Measurements from ENCODE around the gene RAN. TPM values are rescaled to one million over a fixed set of nuclear protein-coding genes. Genes with fewer than 3 reads are reported as not detected.

RAN gene
- total RNA-seq, 1 donor from 2014 or later = 300 TPM

DNA sequence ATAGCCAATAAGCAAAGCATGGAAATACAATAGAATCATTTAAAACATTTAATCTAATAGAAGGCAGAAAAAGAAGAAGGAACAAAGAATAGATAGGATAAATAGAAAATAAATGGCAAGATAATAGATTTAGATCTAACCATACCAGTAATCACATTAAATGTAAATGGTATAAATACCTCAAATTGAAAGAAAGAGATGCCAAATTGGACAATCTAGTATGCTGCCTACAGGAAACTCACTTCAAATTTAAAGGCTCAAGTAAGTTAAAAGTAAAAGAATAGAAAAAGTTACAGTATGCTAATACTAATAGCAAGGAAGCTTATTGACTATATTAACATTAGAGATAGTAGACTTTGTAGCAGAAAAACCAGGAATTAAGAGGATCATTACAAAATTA, 40.1 kb downstream of the RAN start:
- no peaks in the 10 kb centered on the region for H3K36me3 ChIP-seq
- H3K4me1 ChIP-seq = peaks cover 6% of the 10 kb centered on the region
- H3K9me3 ChIP-seq = peaks cover 7% of the 10 kb centered on the region
- H3K4me3 ChIP-seq = no peak overlapping the region
- no peak overlapping the region for H3K27ac ChIP-seq
- H3K27me3 ChIP-seq (ENCODE audit: low read depth) = no peaks in the 10 kb centered on the region
- ATAC-seq (no peak), DNase-seq (no peak)
- TF ChIP-seq, protein P1, sequence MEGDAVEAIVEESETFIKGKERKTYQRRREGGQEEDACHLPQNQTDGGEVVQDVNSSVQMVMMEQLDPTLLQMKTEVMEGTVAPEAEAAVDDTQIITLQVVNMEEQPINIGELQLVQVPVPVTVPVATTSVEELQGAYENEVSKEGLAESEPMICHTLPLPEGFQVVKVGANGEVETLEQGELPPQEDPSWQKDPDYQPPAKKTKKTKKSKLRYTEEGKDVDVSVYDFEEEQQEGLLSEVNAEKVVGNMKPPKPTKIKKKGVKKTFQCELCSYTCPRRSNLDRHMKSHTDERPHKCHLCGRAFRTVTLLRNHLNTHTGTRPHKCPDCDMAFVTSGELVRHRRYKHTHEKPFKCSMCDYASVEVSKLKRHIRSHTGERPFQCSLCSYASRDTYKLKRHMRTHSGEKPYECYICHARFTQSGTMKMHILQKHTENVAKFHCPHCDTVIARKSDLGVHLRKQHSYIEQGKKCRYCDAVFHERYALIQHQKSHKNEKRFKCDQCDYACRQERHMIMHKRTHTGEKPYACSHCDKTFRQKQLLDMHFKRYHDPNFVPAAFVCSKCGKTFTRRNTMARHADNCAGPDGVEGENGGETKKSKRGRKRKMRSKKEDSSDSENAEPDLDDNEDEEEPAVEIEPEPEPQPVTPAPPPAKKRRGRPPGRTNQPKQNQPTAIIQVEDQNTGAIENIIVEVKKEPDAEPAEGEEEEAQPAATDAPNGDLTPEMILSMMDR (IDR thresholded peaks at IDR 0.05) = no peak
- intact Hi-C loops (cut with DNase I) = no loop called here

DNA sequence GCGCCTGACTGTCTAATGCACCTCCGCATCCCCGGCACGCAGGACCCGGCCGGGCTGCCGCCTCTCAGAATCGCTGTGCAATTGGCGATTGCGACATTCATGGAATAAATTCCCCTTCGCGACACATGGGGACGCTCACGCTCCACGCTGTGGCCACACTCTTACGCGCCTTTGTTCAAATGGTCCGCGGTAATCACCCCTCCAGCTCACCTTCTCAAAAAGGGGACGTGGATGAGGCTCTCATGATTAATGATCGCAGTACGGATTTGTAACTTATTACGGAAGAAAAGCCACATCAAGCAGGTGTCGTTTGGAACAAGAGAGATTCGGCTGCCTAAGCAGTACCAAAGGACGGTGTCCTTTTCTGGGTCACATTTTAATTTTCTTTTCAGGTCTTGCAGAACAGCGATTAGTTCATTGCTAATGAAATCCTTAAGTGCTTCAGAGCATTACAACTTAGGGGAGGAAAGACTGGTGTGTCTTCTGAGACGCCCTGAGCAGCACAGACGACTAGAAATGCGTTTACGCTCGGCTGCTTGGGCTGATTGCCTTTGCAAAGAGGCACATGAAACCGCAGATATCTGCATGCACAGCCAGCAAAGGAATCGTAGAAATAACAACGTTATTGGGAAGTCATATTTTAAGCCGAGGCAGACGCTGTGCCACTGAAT, 44.5 kb downstream of the RAN start:
- intact Hi-C loops (cut with DNase I) = no loop called here
- peak overlapping the region; percentile 43 for H3K4me3 ChIP-seq
- peak; percentile 64 for DNase-seq
- no peak overlapping the region for H3K27ac ChIP-seq
- H3K9me3 ChIP-seq = peaks cover 4% of the 10 kb centered on the region
- peak; percentile 77 to 83 for ATAC-seq
- H3K36me3 ChIP-seq = no peaks in the 10 kb centered on the region
- peaks cover 21% of the 10 kb centered on the region for H3K4me1 ChIP-seq
- peaks cover 5% of the 10 kb centered on the region for H3K27me3 ChIP-seq (ENCODE audit: low read depth)
- TF ChIP-seq, protein P1 (IDR thresholded peaks at IDR 0.05) = peak; percentile 93

DNA sequence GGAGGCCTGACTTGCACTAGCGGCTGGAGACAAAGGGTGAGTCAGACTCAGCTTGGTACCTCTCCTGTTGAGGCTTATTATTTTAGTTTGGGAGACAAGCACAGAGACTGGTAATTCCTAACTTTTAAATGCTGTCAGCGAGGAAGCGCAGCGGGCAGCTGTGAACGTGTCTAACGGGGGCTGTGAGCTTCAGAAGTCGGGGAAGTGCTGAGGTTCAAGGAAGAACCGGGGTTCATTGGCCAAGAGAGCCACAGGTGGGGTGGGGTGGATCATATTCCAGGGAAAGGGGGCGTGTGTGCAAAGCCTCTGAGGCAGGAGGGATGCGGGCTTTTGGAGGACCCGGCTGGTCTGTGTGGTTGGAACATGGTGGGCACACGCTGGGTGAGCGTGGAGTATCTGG, 45.7 kb downstream of the RAN start:
- no peak for ATAC-seq
- peaks cover 28% of the 10 kb centered on the region for H3K4me1 ChIP-seq
- no peaks in the 10 kb centered on the region for H3K36me3 ChIP-seq
- intact Hi-C loops (cut with DNase I) = no loop called here
- TF ChIP-seq, protein P1 (IDR thresholded peaks at IDR 0.05) = no peak
- H3K4me3 ChIP-seq = no peak overlapping the region
- H3K27ac ChIP-seq = no peak overlapping the region
- H3K27me3 ChIP-seq (ENCODE audit: low read depth) = peaks cover 5% of the 10 kb centered on the region
- H3K9me3 ChIP-seq = no peaks in the 10 kb centered on the region
- no peak for DNase-seq

DNA sequence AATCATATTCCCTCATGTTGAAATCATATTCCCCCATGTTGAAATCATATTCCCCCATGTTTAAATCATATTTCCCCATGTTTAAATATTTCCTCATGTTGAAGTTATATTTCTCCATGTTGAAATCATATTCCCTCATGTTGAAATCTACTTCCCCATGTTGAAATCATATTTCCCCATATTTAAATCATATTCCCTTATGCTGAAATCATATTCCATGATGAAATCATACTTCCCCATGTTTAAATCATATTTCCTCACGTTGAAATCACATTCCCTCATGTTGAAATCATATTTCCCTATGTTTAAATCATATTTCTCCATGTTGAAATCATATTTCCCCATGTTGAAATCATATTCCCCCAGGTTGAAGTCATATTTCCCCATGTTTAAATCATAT, 47.2 kb downstream of the RAN start:
- Histone ChIP-seq H3K4me1 (peaks cover 28% of the 10 kb centered on the region), H3K27ac (no peak overlapping the region)
- intact Hi-C loops (cut with DNase I) = no loop called here

DNA sequence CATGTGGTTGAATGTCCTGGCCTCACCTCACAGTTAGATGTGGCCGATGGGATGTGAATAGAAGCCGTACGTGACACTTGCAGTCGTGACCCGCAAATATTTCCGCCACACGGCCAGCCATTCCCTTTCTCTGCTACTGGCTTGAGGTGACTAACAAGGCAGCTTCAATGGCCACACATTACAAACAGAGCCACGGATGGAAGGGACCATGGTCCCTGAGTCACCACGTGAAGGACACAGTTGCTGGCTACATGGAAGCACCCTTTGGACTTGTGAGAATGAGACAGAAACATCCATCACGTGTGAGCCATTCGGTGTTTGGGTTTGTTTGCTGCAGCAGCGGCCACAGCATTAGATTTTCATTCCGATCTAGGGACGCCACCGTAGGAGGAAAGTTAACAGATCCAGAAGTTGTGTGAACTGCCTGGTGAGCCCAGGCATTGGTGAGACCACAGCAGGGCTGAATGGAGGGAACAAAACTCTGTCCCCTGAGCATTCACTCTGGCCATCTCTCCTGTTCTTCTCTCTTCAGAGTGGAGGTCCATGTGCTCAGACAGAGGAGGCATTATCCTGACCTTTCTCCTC, 48.3 kb downstream of the RAN start:
- H3K4me1 ChIP-seq = peaks cover 28% of the 10 kb centered on the region
- H3K27ac ChIP-seq = peak overlapping the region; percentile 67
- intact Hi-C loops (cut with DNase I) = no loop called here
- TF ChIP-seq, protein P1 (IDR thresholded peaks at IDR 0.05) = no peak
- H3K36me3 ChIP-seq = no peaks in the 10 kb centered on the region
- H3K4me3 ChIP-seq = no peak overlapping the region
- ATAC-seq (no peak), DNase-seq (no peak)
- peaks cover 5% of the 10 kb centered on the region for H3K27me3 ChIP-seq (ENCODE audit: low read depth)
- H3K9me3 ChIP-seq = no peaks in the 10 kb centered on the region

More for the DNA sequence above, 47.2 kb downstream of the RAN start:
- Histone ChIP-seq H3K36me3 (no peaks in the 10 kb centered on the region), H3K4me3 (no peak overlapping the region), H3K27me3 (ENCODE audit: low read depth) (peaks cover 5% of the 10 kb centered on the region), H3K9me3 (no peaks in the 10 kb centered on the region)
- no peak for ATAC-seq
- no peak for DNase-seq
- TF ChIP-seq, protein P1 (IDR thresholded peaks at IDR 0.05) = no peak

All from lower lobe of right lung (tissue), 2 donors.